ENCODE measurements around the gene CBFB.

The CBFB gene

GRCh38 chr16:67052399-67052798 lies 23.4 kb downstream of the CBFB start:
- DNase-seq = no peak

DNA sequence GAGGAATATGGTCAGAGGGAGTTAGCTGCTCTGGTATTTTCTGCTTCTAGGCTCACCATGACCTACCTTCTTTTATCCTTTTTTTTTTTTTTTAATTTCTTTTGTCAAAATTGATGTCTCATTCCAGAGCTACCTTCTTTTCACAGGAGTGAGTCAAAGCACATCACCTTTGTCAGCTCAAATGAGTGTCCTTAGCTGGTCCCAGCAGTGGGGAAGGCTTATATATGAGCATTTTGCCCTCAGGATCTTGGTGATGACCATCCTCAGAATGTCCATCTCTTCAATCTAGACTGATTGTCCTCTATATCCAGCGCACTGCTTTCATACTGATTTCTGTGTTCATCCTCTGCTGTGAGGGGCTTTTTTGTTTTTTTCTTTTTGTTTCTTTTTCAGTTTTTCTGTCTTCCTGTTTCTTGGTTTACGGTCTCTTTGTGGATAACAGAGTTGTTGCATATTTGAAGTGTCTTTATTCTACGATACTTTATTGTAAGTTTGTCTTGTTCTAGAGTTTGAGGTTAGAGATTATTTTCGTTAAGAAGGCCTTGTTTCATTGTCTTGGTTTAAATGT lies 24.9 kb downstream of the CBFB start:
- no peak for DNase-seq

GRCh38 chr16:67054901-67055300 lies 26.0 kb downstream of the CBFB start:
- no peak for DNase-seq

GRCh38 chr16:67055712-67056487 lies 27.0 kb downstream of the CBFB start:
- no peak for DNase-seq

DNA sequence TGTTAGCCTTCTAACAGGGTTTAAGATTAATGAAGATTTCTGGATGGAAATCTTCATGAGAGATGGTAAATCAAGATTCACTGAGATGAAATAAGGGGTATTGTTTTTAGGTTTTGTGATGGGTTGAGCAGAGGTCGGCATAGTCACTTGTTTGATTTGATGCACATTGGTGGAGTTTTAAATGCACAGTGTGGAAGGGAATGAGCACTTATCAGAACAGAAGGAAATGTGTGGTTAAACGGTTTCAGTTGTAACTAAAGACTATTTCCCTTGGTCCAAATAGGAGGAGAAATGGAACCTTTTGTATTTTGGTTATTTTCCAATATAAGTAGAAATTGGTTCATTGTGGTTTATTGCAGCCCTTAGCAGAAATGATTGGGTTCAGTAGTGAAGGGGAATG lies 34.1 kb downstream of the CBFB start:
- no peak for DNase-seq

- no peak for DNase-seq
These were observed 39.3 kb downstream of the CBFB start for GRCh38 chr16:67068212-67068753.

- no peak for DNase-seq
These were observed 42.6 kb downstream of the CBFB start for GRCh38 chr16:67071476-67072048.

GRCh38 chr16:67075331-67075730 lies 46.4 kb downstream of the CBFB start:
- no peak for DNase-seq

DNA sequence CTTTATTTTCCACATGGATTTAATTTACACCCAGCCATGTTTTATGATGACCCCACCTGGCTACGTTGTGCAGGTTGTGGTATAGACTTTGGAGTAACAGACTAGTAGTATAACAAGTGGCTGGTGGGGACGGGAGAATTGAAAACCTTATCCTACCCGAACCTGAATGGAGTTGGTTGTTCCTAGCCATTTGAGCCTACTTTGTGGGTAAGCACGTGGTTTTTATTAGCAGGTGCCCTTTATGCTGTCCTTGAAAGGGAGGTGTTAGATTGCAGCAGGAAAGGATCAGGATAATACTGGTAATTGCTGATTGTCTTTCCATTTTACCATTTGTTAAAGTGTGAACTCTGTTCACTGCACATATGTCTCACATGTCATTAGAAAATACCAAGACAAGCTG lies 48.9 kb downstream of the CBFB start:
- peak; percentile 47 for DNase-seq

GRCh38 chr16:67082100-67082499 lies 53.2 kb downstream of the CBFB start:
- no peak for DNase-seq

DNA sequence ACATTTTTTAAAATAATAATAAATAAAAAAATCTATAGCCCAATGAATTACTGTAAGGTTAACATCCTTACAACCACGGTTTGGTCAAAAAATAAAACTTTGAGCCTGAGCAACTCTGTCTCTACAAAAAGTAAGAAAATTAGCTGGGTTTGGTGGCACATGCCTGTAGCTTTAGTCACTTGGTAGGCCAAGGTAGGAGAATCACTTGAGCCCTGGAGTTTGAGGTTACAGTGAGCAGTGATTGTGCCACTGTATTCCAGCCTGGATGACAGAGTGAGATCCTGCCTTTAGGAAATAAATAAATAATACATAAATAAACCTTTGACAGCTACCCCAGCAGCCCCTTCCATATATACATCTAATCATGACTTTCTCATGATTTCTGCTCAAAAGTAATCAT lies 53.9 kb downstream of the CBFB start:
- DNase-seq = no peak

GRCh38 chr16:67084345-67085028 lies 55.5 kb downstream of the CBFB start:
- no peak for DNase-seq

DNA sequence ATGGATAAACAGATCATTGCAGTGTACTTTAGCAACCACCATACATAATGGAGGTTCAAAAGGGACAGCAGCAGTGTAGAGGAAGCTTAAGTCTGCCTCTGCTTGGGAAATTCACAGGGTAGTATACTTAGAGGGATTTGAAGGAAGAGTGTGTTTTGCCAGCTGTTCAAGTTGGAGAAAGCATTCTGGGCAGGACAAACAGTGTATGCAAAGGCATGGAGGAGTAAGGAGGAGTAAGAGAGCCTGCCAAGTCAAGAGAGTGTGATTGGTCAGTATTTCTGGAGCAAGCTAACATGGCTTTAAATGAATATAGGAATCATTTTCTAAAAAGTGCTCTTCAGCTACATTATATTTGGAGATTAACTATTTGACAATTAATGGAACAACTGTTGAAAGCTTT lies 57.9 kb downstream of the CBFB start:
- DNase-seq = no peak

GRCh38 chr16:67087291-67087690 lies 58.3 kb downstream of the CBFB start:
- no peak for DNase-seq

DNA sequence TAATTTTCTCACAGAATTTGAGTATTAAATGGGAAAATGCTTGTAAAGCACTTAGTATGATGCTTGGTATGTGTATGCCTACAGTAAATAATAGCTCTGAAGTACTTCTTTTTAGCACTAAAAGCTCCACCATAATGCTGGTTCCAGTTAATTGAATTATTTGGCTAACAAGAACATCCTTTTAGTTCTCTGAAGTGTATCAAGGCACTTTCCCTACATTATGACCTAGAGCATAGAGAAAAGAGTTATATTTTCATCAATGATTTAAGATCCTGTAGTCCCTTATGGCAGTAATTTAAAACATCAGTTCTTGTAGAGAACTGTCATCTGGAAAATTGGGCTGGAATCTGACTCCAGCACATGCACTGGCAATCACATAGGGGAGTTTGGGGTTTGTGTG lies 58.9 kb downstream of the CBFB start:
- DNase-seq = no peak

DNA sequence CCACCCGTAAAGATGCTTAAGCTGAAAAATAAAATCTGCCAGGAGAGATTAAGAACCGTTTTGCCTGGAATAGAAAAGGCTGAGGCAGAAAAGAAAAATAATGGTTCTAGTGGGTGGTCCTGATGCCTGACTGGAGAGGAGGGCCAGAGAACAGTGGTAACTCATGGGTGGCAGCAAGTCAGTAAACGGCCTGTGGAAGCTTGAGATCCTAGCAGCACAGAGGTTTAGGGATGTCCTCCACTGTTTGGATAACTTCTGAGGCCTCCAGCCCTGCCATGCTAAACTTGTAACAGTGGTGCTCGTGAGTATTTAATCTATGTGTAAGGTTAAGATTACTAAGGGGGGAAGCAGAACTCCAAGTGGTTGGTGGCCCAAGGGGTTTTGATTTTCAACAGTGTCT lies 59.6 kb downstream of the CBFB start:
- no peak for DNase-seq

DNA sequence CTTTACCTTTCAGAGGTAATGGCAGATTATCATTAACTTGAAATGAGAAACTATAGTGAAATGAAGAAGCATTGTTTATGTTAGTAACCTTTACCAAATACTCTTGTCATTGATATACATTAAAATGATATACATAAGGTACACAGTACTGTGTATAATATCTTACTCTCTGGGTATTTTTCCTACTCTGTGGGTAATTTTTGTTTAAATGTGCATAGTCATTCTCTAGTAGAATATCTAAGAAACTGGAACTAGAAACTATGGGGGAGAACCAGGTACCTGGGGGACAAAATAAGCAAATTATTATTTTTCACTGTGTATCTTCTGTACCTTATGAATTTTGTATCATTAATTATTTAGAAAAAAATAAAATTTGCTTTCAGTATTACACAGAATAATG lies 60.2 kb downstream of the CBFB start:
- no peak for DNase-seq

DNA sequence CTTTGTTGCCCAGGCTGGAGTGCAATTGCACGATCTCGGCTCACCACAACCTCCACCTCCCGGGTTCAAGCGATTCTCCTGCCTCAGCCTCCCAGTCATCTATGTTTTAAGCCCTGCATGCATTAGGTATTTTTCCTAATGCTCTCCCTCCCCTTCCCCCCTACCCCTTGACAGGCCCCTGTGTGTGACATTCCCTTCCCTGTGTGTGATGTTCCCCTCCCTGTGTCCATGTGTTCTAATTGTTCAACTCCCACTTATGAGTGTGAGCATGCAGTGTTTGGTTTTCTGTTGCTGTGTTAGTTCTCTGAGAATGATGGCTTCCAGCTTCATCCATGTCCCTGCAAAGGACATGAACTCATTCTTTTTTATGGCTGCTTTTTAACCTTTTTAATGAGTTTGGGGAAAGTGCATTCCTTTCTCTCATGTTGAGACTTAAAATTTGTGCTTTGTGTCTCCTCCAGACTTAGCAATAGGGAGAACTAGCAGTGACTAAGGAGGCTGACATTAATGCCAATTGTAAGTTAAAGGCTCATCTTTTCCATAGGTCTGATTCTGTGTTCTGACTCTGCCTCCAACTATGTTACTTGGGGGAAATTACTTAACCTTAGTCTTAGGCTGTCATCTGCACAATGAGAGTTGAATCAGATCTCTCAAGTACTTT lies 63.1 kb downstream of the CBFB start:
- no peak for DNase-seq

DNA sequence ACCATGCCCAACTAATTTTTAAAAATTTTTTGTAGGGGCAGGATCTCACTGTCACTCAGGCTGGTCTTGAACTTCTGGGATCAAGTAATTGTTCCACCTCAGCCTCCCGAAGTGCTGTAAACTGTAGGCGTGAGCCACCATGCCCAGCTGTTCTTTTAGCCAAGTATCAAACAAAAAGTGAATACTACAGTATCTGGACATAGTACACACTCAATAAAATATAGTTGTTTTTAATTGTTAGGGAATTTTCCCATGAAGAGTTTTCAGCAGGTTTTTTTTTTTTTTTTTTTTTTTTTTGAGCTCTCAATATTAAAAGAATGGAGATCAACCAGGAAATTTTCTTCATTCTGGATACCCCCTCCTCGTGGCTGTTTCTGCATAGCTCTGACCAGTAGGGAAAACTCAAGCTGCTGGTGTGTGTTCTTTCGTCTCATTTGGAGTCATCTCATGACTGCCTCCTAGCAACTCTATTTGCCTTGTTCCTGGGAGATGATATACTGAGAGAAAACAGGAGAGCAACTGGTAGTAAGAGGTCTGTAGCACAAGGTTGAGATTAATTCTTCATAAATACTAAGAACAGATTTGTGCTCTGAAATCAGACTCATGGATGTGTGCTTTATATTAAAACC lies 64.3 kb downstream of the CBFB start:
- no peak for DNase-seq

GRCh38 chr16:67098599-67098998 lies 69.7 kb downstream of the CBFB start:
- no peak for DNase-seq

DNA sequence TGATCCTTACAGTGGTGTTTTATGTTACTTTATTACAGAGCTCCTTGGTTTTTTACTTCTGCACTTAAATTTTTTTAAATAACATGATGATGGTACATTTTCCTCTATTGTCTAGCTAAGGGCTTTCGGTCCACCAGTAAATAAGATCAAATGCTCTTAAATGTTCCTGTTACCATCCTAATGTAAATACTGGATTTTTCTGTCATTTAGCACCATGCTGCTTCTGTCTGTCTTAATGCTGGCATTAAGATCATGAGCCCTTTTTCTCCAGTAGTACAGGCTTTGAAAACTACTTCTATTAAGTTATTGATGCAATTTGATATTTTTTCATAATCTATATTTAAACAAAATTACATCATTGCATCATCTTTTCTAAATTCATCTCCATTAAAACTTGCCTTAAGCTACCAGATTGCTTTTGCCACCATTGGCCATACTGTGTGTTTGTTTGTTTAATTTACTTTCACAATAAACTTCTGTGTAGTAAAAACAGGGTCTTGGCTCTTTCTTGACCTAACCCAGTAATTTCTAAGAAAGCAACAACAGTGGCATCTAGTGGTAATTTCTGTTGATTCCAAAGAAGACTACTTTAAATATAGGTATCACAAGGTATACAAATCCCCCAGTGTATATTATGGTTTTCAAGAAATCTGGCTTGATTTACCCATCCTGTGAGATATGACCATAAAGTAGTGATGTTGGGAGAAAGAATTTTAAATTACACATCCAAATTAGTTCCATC lies 71.8 kb downstream of the CBFB start:
- no peak for DNase-seq

All from NCI-H146 (cell line).